Right hindlimb (tissue), 1 donor: Measurements from ENCODE around the gene HMGXB3.
"Not testable (repeated sequence)": the region's sequence is repeated elsewhere in the genome, so short reads cannot be mapped to it uniquely, and the experiment has no call there.

Source experiments
- DNase-seq: peaks from one replicate; pipeline ENCODE4 v3.0.0-alpha.2; 2018

The HMGXB3 gene

DNA sequence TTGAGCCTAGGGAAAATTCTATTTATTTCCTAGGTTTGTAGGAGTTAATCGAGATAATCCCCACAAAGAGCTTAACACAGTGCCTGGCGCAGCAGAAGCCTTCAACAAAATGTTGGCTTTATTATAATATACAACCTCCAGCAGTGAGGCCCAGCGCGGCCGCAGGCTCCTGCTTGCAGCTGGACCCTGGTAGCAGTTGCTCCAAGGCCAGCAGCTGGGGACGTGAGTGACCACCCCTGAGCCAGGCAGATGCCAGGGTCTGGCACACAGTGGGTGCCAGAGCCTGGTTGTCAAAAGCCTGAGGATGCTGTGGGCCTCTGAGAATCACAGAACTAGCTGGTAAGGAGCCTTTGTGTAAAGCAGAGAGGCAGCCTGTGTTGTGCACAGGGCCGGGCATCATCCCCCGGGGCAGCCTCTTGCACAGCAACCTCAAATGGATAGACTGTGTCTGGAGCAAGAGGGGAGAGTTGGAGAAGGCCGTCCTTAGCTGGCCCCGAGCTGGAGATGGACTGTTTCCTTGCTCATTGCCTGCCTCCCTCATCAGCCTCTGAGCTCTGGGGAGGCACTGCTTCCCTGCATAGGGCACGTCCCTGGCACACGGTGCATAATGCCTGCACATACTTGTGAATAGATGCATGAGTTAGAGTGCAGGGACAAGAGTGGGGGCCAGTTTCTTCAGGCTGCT is 68.6 kb downstream of the HMGXB3 start:
- peak; percentile 9 for DNase-seq

DNA sequence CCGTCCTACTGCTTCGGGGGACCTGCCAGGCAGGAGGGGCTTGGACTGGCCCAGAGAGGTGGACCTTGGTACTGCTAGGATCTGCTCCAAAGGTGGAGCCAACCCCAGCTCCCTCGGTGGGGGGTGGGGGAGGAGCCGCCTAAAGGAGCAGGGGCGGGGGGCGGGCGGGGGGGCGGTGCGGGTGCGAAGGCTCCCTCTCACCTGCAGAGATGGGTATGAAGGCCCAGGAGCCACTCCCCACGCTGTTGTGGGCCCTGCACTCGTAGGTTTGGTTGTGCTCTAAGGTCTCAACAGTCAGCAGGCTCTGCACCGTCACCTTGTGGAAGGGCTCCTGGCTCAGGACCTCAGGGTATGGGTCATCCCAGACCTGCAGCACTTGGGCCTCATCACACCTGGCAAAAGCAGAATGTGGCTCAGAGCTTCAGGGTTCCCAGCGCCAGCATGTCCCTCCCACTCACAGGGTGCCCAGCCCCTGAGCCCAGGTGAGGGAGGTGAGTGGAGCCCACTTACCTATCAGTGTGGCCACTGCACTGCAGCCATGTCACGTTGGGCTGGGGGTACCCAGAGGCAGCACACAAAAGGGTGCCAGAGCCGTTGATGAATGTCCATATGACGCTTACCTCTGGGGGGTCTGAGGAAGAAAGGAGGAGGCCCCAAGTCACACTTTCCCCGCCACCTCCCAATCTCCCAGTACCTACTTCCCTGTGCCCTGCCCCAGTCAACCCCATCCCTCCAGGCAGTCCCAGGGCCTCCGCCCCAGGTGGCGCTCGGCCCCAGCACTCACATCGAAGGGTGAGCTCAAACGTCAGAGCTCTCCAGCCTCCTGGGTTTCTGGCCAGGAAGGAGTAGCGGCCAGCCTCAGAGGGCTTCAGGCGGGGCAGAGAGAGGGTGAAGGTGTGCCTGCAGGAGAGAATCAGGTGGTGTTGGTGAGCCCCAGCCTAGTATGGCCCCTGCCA is 69.4 kb downstream of the HMGXB3 start:
- DNase-seq, result peak; percentile 14

GRCh38 chr5:150070821-150071220 is 70.3 kb downstream of the HMGXB3 start:
- no peak for DNase-seq

- peak; percentile 4 for DNase-seq
Observed at GRCh38 chr5:150073086-150073625, 72.6 kb downstream of the HMGXB3 start.

- peak; percentile 4 for DNase-seq
Observed at GRCh38 chr5:150073677-150074076, 73.1 kb downstream of the HMGXB3 start.

GRCh38 chr5:150075233-150075632 is 74.7 kb downstream of the HMGXB3 start:
- no peak for DNase-seq

DNA sequence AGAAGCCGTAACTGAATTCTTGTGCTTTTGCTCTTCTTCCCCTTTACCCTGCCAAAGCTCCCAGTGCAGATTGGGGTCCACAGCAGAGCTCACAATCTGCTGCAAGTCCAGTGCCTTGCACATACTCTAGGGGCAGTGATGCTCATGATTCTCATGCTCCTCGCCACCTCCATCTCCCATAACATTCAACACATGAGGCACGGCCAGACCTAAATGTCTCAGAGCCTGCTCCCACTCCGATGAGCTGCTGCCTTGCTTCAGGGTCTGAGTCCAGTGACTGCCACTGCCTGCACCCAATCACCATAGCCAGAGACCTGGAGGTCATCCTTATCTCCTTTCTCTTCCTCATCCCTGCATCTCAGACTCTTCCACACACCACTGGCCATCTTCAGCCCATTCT is 75.3 kb downstream of the HMGXB3 start:
- DNase-seq, result peak; percentile 4

DNA sequence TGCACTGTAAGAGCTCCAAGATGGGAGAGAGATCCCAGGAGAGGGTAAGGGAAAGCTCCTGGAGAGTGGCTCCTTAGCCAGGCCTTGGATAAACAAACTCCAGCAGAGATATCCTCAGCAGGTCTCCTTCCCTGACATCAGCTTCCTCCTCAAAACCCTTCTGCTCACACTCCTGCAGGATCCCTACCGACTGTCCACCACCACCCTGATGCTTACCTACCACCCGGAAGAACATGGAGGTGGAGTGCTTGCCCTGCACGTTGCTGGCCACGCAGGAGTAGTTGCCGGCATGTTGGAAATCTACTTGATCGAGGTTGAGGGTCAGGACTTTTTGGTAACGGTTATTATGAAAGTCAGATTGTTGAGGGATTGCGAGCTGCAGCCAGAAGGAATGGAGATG is 76.5 kb downstream of the HMGXB3 start:
- no peak for DNase-seq

GRCh38 chr5:150077996-150078801 is 77.7 kb downstream of the HMGXB3 start:
- DNase-seq, result no peak

DNA sequence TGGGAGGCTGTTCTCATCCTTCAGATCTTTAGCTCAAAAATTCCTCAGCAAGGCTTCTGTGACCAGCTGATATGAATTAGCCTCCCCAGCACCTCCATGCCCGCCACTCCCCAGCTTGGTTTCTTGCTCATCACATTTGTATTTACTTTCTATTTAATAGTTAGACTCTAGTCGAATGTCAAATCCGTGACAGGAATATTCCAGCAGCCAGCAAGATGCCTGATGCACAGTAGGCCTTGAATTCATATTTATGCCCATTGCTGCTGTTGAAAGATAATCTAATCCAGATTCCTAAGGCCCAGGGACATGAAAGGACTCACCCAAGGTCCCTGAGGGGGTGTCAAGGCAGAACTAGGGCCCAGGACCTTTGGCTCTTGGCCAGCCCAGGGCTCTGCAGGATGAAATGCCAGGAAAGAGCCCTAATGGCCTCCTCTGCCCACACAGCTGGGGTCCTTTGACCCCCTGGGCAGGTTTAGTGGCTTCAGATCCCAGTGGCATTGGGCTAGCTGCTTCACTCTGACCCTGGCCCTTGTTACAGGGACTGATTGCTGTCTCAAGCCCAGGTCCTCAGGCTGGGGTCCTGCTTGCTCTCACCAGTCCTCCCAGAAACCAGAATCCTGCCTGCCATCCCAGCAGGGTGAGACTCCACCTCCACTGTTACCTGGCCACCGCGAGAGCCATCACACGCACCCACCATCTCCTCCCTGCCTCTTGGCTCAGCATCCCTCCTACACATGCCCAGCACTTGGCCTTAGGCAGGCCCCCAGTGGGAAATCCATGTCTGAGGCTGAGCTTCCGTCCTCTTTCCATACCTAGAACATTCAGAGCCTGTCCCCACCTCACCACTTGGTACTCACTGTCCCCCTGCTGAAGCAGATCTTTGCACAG is 78.5 kb downstream of the HMGXB3 start:
- no peak for DNase-seq

- DNase-seq, result no peak
Observed at GRCh38 chr5:150079909-150080461, 79.4 kb downstream of the HMGXB3 start.

DNA sequence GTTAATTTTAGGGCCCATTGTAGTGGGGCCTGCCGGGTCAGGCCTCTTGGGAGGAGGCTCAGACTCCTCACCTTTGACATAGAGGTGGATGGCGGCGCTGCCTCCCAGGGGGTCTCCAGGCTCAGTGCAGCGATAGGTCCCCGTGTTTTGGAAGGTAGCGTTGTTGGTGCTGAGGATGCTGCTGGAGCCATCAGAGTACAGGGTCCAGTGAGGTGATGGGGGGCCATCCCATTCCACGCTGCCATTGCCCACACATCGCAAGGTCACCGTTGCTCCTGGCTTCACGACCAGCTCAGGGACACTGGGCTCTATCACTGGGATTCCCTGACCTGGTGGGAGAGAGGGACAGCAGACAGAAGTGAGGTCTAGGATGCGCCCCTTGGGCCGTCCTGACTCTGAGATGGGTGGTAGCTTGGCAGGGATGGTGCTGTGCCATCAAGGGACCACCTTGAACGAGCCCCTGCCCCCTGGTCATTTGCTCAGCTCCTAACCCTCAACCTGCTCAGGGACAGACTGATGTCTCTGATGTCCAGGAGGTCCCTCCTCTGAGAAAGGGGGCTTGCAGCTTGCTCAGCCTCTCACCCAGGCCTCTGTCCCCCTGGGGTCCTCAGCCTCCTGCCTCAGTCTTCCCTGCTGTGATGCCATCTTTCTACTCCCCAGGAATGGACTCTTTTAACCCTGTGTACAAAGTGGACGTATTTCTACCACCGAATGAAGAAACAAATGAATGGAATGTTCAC is 80.3 kb downstream of the HMGXB3 start:
- no peak for DNase-seq

DNA sequence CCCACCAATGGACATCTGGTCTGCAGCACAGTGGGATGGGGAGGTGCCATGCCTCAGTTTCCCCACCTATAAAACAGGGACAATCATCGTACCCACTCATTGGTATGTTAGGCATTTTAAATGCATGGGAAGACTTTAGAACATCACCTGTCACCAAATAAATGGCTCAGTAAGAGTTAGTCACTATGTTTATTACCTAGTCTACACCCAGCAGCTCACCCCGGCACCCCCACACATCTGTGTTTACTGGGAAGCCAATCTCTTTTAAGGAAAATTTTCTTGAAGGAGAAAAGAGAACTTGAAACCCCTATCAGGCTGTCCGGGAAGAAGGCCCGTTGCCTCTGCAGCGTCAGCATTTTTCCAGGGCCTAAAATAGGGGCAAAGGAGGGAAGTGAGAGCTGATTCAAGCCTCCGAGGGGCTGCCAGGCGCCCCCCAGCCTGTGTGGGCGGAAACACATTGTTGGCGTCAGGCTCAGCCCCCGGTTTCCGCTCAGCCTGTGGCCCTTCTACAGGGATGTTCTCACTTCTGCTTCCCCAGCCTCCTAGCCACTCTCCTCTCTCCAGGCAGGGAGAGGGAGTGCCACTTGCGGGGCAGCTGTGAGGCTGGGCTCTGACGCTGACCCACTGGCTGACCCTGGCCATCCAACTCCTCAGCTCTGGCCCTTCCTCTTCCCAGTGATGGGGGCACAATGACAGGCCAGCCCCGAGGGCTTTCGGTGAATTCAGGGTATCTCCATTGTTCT is 81.2 kb downstream of the HMGXB3 start:
- DNase-seq, result peak; percentile 77

DNA sequence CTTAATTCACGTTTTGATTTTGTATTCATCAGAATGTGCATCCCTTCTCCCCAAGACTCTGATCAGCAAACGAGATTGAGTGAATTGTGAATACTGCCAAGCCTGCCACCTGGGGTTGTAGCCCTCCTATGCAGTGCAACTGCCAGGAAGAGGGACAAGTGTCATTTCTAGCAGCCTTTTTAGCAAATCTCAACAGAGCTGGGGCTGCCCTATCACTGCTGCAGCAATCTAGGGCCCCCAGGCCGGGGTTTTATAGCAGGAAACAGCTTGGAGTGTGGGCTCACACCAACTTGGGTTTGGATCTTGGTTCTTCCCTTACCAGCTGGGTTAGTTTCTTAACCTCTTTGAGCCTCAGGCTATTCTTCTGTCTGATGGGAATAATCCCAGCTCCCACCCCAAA is 81.8 kb downstream of the HMGXB3 start:
- DNase-seq, result no peak

GRCh38 chr5:150082889-150083288 is 82.3 kb downstream of the HMGXB3 start:
- DNase-seq, result no peak

DNA sequence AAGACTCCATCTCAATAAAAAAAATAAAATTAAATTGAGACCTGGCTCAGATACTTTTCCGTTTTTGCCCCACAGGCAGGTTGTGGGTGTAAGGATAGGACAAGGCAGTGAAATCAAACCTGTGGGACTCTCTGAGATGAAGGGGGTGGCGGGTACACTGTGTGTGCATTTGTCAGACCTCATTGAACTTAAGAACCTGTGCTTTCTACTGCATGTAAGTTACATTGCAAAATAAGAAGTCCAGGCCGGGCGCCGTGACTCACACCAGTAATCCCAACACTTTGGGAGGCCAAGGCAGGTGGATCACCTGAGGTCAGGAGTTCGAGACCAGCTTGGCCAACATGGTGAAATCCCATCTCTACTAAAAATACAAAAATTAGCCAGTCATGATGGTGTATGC is 84.2 kb downstream of the HMGXB3 start:
- DNase-seq, result not testable (repeated sequence)

DNA sequence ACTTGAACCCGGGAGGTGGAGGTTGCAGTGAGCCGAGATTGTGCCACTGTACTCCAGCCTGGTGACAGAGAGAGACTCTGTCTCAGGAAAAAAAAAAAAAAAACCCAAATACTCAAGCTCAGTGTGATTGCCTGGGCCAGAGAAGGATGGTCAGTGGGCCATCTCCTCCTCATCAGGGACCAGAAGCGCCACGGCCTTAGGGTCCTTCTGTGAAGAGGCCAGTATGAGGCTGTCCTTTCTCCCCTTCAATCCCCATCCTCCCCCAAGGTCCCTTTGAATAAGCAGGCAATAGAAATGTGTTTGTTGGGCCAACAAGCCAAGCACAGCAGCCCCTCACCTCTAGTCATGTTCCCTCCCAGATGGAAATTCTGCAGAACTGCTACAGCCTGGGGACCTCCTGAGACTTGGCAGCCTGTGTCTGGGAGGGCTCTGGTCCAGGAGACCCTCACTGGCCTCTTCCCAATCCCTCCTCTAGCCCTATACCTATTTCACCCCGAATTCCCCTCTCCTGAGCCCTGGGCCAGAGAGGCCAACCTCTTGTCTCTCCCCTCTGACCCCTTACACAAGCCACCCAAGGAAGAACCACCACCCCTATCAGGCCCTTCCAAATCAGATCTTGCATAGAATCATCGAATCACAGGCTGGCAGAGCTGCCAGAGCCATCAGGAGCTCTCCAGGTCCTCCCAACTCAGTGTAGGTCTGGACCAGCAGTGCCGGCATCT is 84.8 kb downstream of the HMGXB3 start:
- no peak for DNase-seq

DNA sequence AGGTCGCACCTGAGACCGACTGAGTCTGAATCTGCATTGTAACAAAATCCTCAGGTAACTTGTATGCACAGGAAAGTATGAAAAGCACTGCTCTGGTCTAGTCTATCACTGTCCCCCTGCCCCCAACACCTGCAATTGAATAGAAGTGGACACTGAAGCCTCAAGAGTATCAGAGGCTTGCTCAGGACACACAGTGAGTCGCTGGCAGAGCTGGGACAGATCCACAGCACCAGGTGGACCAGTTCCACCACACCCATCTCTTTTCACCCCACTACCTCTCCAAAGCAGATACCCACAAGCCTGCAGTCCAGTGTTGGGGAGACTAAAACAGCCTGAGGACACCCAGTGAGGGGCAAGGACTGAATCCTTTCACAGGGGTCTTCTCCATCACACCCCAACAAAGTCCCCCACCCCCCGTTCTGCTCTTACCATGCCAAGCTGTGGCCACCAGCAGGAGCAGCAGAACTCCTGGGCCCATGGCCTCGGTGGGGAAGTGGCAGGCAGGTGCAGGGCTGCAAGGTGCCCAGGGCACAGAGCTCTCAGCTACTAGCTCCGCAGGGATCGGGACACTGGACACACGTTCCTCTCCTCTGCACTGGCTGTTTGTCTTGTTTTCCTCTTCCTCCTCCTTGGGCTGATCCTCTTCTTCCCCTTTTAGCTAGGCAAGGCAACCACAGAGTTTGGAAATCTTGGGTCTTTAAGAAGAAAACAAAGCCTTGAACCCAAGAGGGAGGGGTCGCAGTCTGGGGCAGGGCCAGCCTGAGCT is 85.6 kb downstream of the HMGXB3 start, which contains the start of gene CSF1R:
Gene CSF1R, minus strand, starts transcription at position 605 of the 766 bp plus-strand sequence. Its CDS starts 127 bp downstream, at position 478.
- DNase-seq, result no peak
